RWPE1 (cell line): Measurements from ENCODE around the gene CFAP61.

Source experiments
- CTCF ChIA-PET: fragments of 350-600 bp; sonication (Branson Sonifier 250); formaldehyde crosslinking; extraction: SDS; loops from one replicate; lab custom pipeline; 2021; lab: Yijun Ruan, JAX
- POLR2A ChIA-PET: fragments of 400-600 bp; formaldehyde crosslinking; extraction: SDS; loops from one replicate; lab custom pipeline; 2020; ENCODE audit warnings: antibody characterized with exemption; ENCODE audit not compliant: low non-redundant PET; lab: Yijun Ruan, JAX
- DNase-seq: peaks from one replicate; pipeline ENCODE4 v3.0.0; 2012; ENCODE audit warnings: low spot score
- H3K27ac ChIP-seq: fragments of 450-650 bp; 2 replicates; pipeline ENCODE4 v1.5.1; 2017
- TF ChIP-seq, protein P1 (sequence below): fragments of 450-650 bp; conservative IDR thresholded peaks from 2 replicates; pipeline ENCODE4 v1.5.1; 2017; ENCODE audit warnings: low read depth, mild to moderate bottlenecking

Gene CFAP61

DNA sequence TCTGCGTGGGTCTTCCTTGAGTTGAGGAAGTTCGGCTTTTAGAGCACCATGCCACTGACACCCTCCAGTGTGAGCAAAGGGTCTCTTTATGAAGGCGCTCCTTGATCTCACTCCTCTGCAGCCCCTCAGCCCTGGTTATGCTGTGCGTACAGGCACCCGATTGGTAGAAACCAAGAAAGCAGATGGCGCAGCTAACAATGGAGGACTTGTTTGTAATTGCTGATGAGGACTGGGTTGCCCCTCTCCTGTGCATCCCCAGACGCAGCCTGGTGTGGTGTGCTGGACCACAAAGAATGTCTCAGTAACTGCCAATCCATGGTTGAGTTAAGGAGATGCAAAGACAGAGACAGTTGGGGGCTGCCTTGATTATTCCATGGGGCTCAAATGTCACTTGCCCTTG is 345.8 kb downstream of the CFAP61 start:
- CTCF ChIA-PET: interaction anchor here (0.6 kb wide), 1 partner anchor 144 kb away, joined by 3 read pairs; no protein-coding TSS in a partner anchor
- POLR2A ChIA-PET: no interaction called here
- TF ChIP-seq, protein P1, sequence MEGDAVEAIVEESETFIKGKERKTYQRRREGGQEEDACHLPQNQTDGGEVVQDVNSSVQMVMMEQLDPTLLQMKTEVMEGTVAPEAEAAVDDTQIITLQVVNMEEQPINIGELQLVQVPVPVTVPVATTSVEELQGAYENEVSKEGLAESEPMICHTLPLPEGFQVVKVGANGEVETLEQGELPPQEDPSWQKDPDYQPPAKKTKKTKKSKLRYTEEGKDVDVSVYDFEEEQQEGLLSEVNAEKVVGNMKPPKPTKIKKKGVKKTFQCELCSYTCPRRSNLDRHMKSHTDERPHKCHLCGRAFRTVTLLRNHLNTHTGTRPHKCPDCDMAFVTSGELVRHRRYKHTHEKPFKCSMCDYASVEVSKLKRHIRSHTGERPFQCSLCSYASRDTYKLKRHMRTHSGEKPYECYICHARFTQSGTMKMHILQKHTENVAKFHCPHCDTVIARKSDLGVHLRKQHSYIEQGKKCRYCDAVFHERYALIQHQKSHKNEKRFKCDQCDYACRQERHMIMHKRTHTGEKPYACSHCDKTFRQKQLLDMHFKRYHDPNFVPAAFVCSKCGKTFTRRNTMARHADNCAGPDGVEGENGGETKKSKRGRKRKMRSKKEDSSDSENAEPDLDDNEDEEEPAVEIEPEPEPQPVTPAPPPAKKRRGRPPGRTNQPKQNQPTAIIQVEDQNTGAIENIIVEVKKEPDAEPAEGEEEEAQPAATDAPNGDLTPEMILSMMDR: no peak
- no peak for DNase-seq
- H3K27ac ChIP-seq: no peak overlapping the region

DNA sequence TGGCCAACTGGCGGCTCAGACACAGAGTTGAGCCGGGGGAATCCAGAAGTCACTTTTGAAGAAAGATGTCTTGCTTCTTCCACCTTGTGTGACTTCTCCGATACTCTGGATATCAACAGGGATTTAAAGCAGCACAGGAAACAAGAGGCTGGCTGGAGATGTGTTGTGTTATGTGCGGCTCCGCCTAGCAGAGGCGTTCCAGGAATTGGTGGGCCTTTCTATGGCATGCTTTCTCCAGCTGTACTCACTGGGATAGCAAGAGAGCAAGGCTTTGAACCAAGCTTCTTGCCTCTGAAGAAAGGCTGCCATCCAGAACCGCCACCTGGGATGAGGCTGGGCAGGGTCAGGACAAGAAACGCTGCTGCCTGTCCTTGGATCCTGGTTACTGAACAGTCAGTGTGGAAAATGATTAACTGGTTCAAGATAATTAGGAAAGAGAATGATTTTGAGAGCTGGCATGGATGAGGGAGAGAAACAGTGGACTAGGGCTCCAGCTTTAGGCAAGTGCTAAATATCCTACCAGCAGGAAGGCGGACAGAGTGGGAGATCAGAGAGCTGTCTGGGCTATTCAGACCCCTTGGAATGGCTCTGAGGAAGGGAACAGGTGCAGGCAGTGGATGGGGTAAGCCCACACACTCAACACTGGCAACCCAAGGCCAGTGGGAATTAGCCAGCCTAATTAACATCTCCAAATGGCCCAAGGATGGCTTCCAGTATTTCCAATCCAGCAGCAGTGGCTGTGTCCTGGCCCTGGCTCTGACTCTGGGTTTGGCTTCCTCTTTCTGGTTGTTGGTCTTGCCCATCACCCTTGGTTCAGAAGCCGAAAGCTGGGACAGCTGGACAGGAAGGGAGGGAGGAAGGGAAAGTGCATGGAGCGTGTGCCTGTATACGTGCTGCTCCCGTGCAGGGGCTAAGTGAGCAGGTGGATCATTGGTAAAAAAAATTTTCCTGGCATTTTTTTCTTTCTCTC is 347.5 kb downstream of the CFAP61 start:
- ChIA-PET POLR2A (no interaction called here), CTCF (no interaction called here)
- no peak overlapping the region for H3K27ac ChIP-seq
- TF ChIP-seq, protein P1: no peak
- no peak for DNase-seq

DNA sequence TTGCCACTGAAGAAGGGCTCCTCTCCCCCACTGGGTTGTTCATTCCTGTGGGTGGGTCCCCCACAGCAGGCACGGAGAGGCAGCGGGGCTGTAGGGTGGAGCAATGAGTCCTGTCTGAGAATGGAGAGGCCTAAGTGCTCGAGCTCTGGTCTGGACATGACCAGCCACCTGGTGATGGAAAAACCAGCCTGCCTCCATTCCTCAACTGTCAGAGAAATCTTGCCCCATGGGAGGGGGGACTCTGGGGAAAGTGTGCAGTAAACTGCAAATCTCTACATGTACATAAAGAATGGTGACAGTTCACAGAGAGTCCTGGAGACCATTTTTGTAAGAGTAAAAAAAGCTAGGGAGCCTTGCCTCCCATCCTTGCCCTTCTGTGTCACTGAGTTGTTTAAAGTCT is 349.7 kb downstream of the CFAP61 start:
- TF ChIP-seq, protein P1: no peak
- ChIA-PET POLR2A (no interaction called here), CTCF (no interaction called here)
- DNase-seq: no peak
- H3K27ac ChIP-seq: no peak overlapping the region

DNA sequence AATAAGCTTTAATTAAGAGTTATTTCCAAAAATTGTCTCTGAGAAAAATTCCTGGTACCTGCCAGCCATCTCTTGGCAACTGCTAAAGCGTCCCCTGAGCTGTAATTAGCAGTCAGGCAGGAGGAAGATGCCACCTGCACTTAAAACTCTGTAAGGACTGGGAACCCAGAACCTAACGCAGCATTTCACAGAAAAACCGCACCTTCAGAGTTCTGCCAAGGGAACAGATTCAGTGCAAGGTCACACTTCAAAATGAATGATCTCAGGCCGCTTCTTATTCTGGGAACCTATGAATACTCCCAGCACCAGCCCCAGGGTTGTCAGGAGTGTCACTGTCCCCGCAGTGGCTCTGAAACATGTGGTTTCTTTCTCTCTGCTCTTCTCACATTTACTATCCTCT is 352.3 kb downstream of the CFAP61 start:
- TF ChIP-seq, protein P1: no peak
- ChIA-PET CTCF (no interaction called here), POLR2A (no interaction called here)
- no peak overlapping the region for H3K27ac ChIP-seq
- no peak for DNase-seq

DNA sequence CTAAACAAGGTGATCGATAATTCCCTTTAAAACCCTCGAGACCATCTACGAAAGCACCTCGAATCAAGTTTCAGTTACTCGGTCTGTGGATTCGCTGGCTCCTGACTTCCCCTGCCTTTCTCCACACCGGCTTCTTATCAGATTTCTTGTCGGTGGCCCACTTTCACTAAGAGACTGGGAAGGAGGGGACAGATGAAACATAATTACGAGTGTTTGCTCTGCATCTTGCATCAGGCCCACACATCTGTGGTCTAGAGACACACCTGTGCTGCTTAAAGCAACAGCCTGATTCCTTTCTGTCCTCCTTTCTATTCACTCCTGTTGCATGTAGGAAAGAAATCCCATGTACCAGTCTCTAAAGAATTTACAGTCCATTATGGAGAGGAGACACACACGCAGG is 353.3 kb downstream of the CFAP61 start:
- TF ChIP-seq, protein P1: no peak
- ChIA-PET POLR2A (no interaction called here), CTCF (no interaction called here)
- DNase-seq: no peak
- no peak overlapping the region for H3K27ac ChIP-seq

DNA sequence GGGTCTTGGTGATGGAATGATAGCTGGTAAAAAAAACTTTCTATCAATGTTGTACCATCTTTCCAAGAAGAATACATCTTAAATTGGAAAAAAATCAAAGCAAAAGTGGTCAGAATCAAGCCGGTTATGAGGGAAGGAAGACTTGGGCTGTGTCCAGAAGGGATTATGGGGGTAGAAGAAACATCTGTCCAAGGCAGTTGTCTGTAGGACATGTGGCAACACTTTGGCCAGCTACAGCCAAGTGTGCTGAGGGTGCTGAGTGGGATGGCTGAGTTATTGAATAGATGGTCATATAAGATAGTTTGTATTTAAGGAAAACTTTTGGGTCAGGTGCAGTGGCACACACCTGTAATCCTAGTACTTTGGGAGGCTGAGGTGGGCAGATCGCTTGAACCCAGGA is 354.0 kb downstream of the CFAP61 start:
- ChIA-PET CTCF (no interaction called here), POLR2A (no interaction called here)
- H3K27ac ChIP-seq: no peak overlapping the region
- TF ChIP-seq, protein P1: no peak
- DNase-seq: no peak
